ENCODE data around the gene PNMA6A.
"Not testable (repeated sequence)": the region's sequence is repeated elsewhere in the genome, so short reads cannot be mapped to it uniquely, and the experiment has no call there.

The PNMA6A gene

GRCh38 chrX:153075366-153075765 lies 3.1 kb downstream of the PNMA6A start:
- no peak for DNase-seq (ENCODE audit: low read depth, low spot score)

GRCh38 chrX:153077437-153078135 lies 5.3 kb downstream of the PNMA6A start:
- DNase-seq (ENCODE audit: low read depth, low spot score) = not testable (repeated sequence)

DNA sequence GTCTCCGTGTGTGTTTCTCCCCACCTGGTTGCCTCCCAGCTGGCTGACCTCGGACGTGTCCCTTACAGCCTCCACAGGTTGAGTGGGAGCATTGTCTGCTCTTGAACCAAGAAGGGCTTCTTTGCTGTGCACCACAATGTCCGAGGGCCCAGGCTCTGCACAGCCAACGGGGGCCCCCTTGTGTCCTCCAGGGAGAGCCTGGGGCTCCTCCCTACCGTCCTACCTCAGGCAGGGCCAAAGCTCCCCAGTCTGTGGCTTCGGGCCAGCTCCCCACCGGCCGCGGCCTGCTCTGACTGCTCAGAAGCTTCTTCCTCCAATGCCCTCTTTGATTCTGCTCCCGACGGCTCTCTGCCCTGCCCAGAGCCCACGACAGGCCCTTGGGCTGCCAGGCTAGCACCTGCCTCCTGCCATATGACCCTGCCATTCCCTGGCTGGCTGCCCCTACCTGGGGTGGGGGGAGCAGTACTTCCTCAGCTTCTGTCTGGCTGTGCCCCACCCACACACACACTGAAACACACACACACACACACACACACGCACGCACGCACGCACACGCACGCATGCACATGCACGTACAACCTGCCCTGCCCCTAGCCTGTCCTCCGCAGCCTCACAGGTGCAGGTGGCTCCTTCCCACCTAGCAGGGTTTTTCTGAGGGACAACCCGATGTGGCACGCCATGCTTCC lies 11.1 kb downstream of the PNMA6A start:
- not testable (repeated sequence) for DNase-seq (ENCODE audit: low read depth, low spot score)

GRCh38 chrX:153102418-153102817 lies 30.2 kb downstream of the PNMA6A start:
- no peak for DNase-seq (ENCODE audit: low read depth, low spot score)

DNA sequence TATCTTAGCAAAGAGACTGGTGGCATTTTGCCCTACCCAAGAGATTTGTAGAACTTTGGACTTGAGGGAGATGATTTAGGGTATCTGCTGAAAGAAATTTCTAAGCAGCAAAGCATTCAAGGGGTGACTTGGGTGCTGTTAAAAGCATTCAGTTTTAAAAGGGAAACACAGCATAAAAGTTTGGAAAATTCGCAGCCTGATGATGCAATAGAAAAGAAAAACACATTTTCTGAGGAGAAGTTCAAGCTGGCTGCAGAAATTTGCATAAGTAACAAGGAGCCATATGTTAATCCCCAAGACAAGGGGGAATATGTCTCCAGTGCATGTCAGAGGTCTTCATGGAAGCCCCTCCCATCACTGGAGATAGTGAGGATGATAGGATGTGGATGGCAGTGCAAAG lies 32.7 kb downstream of the PNMA6A start:
- DNase-seq (ENCODE audit: low read depth, low spot score) = not testable (repeated sequence)

- DNase-seq (ENCODE audit: low read depth, low spot score) = not testable (repeated sequence)
These were observed 34.0 kb downstream of the PNMA6A start for GRCh38 chrX:153106092-153106801.

GRCh38 chrX:153110735-153111134 lies 38.5 kb downstream of the PNMA6A start:
- DNase-seq (ENCODE audit: low read depth, low spot score) = not testable (repeated sequence)

DNA sequence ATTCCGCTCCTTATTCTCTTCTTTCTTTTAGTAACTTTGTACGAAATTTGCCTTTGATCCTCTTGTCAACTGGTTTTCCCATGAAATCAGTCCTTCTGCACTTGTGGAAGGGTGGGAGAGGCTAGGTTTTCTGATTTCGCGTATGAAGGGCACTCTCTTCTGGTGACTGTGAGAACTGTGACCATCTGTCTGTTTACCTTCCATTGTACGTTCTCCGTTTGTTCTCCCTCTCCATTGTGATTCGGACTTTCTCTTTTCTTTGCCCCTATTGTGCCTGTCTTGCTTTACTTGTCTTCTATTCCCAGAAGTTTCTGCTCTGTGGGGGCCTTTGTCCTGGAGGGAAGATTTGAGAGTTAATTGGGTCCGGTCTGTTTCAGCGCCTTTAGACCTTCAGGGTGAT lies 41.6 kb downstream of the PNMA6A start:
- DNase-seq (ENCODE audit: low read depth, low spot score) = not testable (repeated sequence)

GRCh38 chrX:153117754-153118153 lies 45.5 kb downstream of the PNMA6A start:
- not testable (repeated sequence) for DNase-seq (ENCODE audit: low read depth, low spot score)

- DNase-seq (ENCODE audit: low read depth, low spot score) = not testable (repeated sequence)
These were observed 48.0 kb downstream of the PNMA6A start for GRCh38 chrX:153120230-153120629.

- DNase-seq (ENCODE audit: low read depth, low spot score) = not testable (repeated sequence)
These were observed 51.2 kb downstream of the PNMA6A start for GRCh38 chrX:153123468-153123867.

All from ELF-1 (cell line).